Common myeloid progenitor, CD34-positive (primary cell): ENCODE results near the gene SCO1.

Experiments used
- CTCF ChIA-PET: fragments of 350-600 bp; sonication (Branson Sonifier 250); formaldehyde crosslinking; loops from one replicate; lab custom pipeline; 2021; ENCODE audit warnings: antibody characterized with exemption; lab: Charles Lee
- POLR2A ChIA-PET: fragments of 350-600 bp; sonication (Branson Sonifier 250); formaldehyde crosslinking; loops from one replicate; lab custom pipeline; 2021; ENCODE audit warnings: antibody characterized with exemption; lab: Charles Lee
- DNase-seq, 3 donors: peaks; one replicate each; pipeline versions ENCODE4 v3.0.0 to v3.0.0-alpha.2; 2013
- H3K27ac ChIP-seq, 2 experiments: 1 replicate in 1 of 2; 2 replicates in 1 of 2; pipeline ENCODE4 v1.7.0; 2013; ENCODE audit warnings: inconsistent platforms in 2 of 2, low read length in 2 of 2, mild to moderate bottlenecking in 2 of 2, low read depth in 1 of 2, moderate library complexity in 1 of 2; ENCODE audit not compliant: severe bottlenecking in 2 of 2, insufficient read depth in 1 of 2, poor library complexity in 1 of 2
- H3K27me3 ChIP-seq, 5 experiments: replicated peaks in 2 of 5; 1 replicate in 3 of 5; 2 replicates in 2 of 5; pipeline versions ENCODE4 v1.6.1 to v1.7.0; 2013; ENCODE audit warnings: low read length in 4 of 5, mild to moderate bottlenecking in 2 of 5, moderate library complexity in 2 of 5, inconsistent platforms in 1 of 5; ENCODE audit not compliant: insufficient read depth in 5 of 5, control insufficient read depth in 4 of 5
- H3K36me3 ChIP-seq, 4 experiments: 1 replicate in 2 of 4; 2 replicates in 2 of 4; pipeline versions ENCODE4 v1.6.1 to v1.7.0; 2013; ENCODE audit warnings: low read length in 3 of 4, control low read depth in 1 of 4, mild to moderate bottlenecking in 1 of 4; ENCODE audit not compliant: control insufficient read depth in 4 of 4, insufficient read depth in 4 of 4
- H3K4me1 ChIP-seq, 4 experiments: 1 replicate in 3 of 4; 2 replicates in 1 of 4; pipeline versions ENCODE4 v1.6.1 to v1.7.1; 2013; ENCODE audit warnings: low read length in 3 of 4, mild to moderate bottlenecking in 3 of 4, control low read depth in 1 of 4, inconsistent platforms in 1 of 4, moderate library complexity in 1 of 4; ENCODE audit not compliant: control insufficient read depth in 4 of 4, insufficient read depth in 4 of 4; ENCODE audit errors: control extremely low read depth in 1 of 4
- H3K4me3 ChIP-seq, 7 experiments: 1 replicate in 4 of 7; 2 replicates in 3 of 7; pipeline versions ENCODE4 v1.5.1 to v1.7.0; 2013; ENCODE audit warnings: mild to moderate bottlenecking in 7 of 7, low read length in 6 of 7, moderate library complexity in 6 of 7, inconsistent platforms in 2 of 7, low read depth in 2 of 7, control low read depth in 1 of 7; ENCODE audit not compliant: insufficient read depth in 4 of 7, control insufficient read depth in 1 of 7; ENCODE audit errors: extremely low read depth in 1 of 7
- H3K9me3 ChIP-seq, 5 experiments: 1 replicate in 4 of 5; 2 replicates in 1 of 5; pipeline versions ENCODE4 v1.6.1 to v1.7.1; 2013; ENCODE audit warnings: low read length in 4 of 5, mild to moderate bottlenecking in 2 of 5, inconsistent platforms in 1 of 5, low read depth in 1 of 5, moderate library complexity in 1 of 5; ENCODE audit not compliant: control insufficient read depth in 4 of 5, insufficient read depth in 2 of 5; ENCODE audit errors: control extremely low read depth in 1 of 5
- WGBS: methylation state at CpG from one replicate; pipeline ENCODE4 v1.1.5; 2013; ENCODE audit not compliant: insufficient coverage; 5-methylcytosine and 5-hydroxymethylcytosine counted together

The SCO1 gene

GRCh38 chr17:10624969-10625368 lies 72.4 kb downstream of the SCO1 start:
- H3K27ac ChIP-seq, result no peak overlapping the region

GRCh38 chr17:10623737-10624338 lies 73.5 kb downstream of the SCO1 start:
- no peak for DNase-seq
- 99% methylated on average over 7 of the region's 10 CpGs for WGBS
- no peak overlapping the region for H3K27ac ChIP-seq
- CTCF ChIA-PET, result interaction anchor here (1.7 to 2.5 kb wide), 2 partner anchors 8 to 9 kb away, joined by 6 to 13 read pairs; no protein-coding TSS in a partner anchor
- H3K4me1 ChIP-seq, result peaks cover 0 to 6% (median 0%) of the 10 kb centered on the region in 4 experiments
- no peak overlapping the region for H3K4me3 ChIP-seq
- H3K36me3 ChIP-seq, result peaks cover 0 to 2% (median 0%) of the 10 kb centered on the region in 4 experiments
- H3K27me3 ChIP-seq, result no peaks in the 10 kb centered on the region
- no peaks in the 10 kb centered on the region for H3K9me3 ChIP-seq
- POLR2A ChIA-PET, result interaction anchor here (0.5 kb wide), 1 partner anchor 514 kb away, joined by 4 read pairs; no protein-coding TSS in a partner anchor

More at GRCh38 chr17:10624969-10625368, 72.4 kb downstream of the SCO1 start:
- no peak for DNase-seq
- Histone ChIP-seq H3K27me3 (no peaks in the 10 kb centered on the region), H3K36me3 (peaks cover 0 to 10% (median 3%) of the 10 kb centered on the region in 4 experiments), H3K4me3 (no peak overlapping the region), H3K9me3 (no peaks in the 10 kb centered on the region), H3K4me1 (peaks cover 0 to 6% (median 0%) of the 10 kb centered on the region in 4 experiments)
- ChIA-PET CTCF (interaction anchor here (0.9 kb wide), 1 partner anchor 9 kb away, joined by 4 read pairs; no protein-coding TSS in a partner anchor), POLR2A (no interaction called here)
- WGBS, result 100% methylated on average over 7 of the region's 11 CpGs

GRCh38 chr17:10622617-10623485 lies 74.5 kb downstream of the SCO1 start:
- Histone ChIP-seq H3K4me3 (no peak overlapping the region), H3K9me3 (no peaks in the 10 kb centered on the region), H3K27ac (no peak overlapping the region), H3K4me1 (peaks cover 0 to 6% (median 0%) of the 10 kb centered on the region in 4 experiments), H3K27me3 (no peaks in the 10 kb centered on the region), H3K36me3 (no peaks in the 10 kb centered on the region)
- CTCF ChIA-PET, result interaction anchor here (0.6 to 2.5 kb wide), 5 partner anchors 8 to 663 kb away, joined by 3 to 13 read pairs (median 5); no protein-coding TSS in a partner anchor
- 95% methylated on average over 13 of the region's 14 CpGs for WGBS
- no peak for DNase-seq
- POLR2A ChIA-PET, result no interaction called here
